Dedifferentiated amniotic fluid mesenchymal stem cell (primary cell): ENCODE results near the gene MALRD1.

Experiments
- DNase-seq: peaks from one replicate; pipeline ENCODE4 v3.0.0-alpha.2; 2016; ENCODE audit errors: extremely low spot score

Gene MALRD1

GRCh38 chr10:19373988-19374387, 325.4 kb downstream of the MALRD1 start:
- DNase-seq: no peak

DNA sequence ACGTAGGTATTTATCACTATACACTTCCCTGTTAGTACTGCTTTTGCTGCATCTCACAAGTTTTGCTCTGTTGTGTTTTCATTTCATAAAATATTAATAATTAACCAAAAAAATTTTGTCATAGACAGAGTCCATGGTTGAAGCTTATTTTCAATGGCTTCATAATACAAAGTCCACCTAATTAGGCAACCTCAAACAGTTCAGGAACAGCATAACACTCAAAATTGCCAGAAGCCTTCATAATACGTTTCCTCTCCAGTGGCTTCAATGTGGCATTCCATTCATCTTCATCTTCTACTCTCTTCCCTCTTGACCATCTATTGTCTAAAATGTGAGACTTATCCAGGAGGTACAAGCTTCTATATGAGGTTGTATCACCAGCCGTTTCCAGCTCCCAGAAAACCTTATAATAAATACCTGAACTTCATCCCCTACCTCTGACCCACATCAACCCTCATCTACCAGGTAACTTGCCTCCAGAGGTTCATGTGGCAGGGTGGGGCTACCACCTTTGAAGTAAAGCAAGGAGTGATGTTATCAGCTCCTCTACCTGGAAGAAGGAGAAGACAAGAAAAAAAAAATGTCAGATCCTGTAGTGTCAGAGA, 337.3 kb downstream of the MALRD1 start:
- DNase-seq: no peak

GRCh38 chr10:19408924-19409323, 360.3 kb downstream of the MALRD1 start:
- DNase-seq: no peak

- DNase-seq: no peak
Observed at GRCh38 chr10:19411119-19411518, 362.5 kb downstream of the MALRD1 start.

DNA sequence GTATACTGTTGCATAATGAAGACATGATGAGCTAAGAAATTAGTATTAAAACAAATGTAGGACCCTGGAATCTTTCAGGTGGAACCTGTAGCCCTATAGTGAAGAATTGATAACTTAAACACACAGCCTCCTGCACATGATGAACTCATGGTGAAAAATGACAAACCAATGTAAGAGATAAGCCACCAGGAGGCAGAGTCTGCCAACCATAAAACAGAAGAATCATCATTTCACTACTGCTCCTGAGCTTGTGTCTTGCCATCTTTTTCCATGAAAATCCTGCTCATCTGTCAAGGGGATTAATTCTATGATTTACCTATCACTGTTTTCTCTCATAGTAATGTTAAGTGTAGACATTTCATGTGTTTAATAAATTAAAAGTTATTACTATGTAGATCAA, 363.9 kb downstream of the MALRD1 start:
- no peak for DNase-seq

- DNase-seq: no peak
Observed at GRCh38 chr10:19416164-19416563, 367.6 kb downstream of the MALRD1 start.

DNA sequence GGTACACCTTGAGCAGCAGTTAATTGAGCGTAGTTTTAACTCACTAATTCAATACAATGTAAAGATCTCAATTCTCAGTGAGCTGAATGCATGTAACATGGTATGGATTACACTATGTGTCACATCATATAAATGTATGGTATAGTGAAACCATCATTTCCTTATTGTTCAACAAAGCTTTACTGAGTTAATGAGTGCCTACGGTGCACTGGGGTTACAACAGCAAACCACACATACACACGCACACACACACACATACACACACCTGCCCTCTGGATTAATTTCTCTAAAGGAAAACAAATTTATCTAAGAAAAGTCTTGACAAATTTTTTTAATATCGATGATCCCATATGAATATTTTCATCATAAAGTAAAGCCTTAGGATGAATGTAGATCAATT, 369.1 kb downstream of the MALRD1 start:
- DNase-seq: no peak

DNA sequence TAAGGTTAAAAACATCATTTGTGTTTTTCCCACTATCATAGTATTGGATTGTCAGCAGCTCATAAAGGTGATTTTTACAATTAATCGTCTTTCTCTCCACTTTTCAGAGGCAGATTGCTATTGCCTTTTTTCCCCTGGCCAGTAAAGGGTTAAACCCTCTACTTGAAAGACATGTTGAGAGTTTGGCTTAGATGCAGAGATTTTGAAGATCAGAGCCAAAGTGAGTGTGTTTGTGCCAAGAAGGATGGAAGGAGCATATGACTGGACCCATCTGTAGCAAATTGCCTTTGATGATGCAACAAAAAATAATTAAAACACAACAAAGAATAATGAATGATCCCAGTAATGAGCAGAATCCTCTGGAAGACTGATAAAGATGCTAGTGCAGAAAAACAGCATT, 373.1 kb downstream of the MALRD1 start:
- no peak for DNase-seq

- no peak for DNase-seq
Observed at GRCh38 chr10:19426034-19426433, 377.4 kb downstream of the MALRD1 start.

GRCh38 chr10:19431622-19432351, 383.2 kb downstream of the MALRD1 start:
- no peak for DNase-seq

GRCh38 chr10:19449860-19450259, 401.3 kb downstream of the MALRD1 start:
- DNase-seq: no peak

DNA sequence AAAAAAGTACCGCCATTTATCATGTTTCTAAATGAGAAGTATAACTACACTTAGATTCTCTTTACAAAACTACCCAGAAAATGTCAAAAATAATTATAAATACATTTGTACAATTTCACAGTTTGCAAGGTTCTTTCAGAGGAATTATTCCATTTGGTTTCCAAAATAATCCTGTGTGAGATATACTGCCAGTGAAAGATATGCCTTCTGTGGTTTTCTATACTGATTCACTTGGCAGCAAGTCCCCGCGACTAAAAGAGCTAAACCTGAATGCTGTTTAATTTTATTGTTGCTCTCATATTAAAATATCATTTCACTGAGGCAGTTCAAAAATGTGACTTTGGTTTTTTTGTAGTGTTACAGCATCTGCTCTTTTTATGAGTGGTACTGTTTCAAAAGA, 402.8 kb downstream of the MALRD1 start:
- no peak for DNase-seq

DNA sequence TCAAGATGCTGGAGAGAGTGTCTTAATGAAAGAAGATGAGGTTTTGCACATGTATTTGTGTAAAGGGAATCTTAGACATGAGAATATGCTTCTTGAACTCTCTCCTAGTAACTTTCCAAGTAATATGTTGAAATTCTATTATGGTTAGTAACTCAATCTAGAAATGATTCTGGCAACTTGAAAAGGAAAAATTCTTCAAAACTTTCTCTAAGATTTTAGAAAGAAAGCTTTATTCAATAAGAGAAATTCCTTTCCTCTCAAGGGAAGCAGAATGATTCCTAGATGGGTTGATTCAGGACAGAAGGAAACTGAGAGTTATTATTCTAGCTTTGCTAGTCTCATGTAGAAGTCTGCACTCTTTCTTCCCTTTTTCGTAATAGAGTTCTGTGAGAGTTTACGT, 403.3 kb downstream of the MALRD1 start:
- no peak for DNase-seq

DNA sequence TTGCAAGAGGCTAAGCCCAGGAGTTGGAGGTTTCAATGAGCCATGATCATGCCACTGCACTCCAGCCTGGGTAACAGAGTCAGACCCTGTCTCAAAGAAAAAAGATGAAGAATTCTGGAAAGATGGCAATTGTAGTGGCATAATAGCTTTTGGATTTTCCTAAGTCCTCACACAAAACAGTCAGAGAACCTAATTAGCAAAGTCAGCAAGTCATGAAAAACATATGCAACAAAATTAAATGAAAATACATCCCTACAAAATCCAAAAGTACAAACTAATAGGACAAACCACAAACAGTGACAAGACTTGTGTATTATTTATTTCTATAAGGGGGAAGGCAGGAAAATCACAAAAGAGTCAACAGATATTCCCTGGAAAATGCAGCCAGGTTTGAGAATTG, 405.4 kb downstream of the MALRD1 start:
- DNase-seq: no peak

DNA sequence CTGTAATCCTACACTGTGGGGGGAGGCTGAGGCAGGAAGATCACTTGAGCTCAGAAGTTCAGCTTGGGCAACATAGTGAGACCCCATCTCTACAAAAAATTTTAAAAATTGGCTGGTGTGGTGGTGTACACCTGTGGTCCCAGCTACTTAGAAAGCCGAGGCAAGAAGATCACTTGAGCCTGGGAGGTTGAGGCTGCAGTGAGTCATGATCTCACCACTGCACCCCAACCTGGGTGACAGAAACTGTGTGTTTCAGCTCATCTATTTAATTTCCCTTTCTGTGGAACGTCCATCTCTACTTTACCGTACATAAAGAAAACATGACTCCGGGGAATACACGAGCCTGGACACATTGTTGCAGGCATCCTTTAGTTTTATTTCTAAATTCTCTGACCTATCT, 413.0 kb downstream of the MALRD1 start:
- DNase-seq: no peak

DNA sequence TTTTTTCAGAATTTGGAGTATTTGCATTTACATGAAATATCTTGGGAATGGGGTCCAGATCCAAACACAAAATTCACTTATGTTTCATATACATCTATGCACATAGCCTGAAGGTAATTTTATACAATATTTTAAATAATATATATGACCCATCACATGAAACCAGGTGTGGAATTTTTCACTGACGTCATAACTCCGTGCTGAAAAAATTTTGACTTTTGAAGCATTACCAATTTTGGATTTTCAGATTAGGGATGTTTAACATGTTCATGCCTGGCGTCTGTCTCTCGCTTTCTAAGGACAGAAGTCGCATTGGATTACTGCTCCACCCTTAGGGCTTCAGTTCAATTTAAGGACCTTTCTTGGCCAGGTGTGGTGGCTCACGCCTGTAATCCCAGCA, 418.1 kb downstream of the MALRD1 start:
- DNase-seq: no peak

- DNase-seq: no peak
Observed at GRCh38 chr10:19468413-19468812, 419.8 kb downstream of the MALRD1 start.

DNA sequence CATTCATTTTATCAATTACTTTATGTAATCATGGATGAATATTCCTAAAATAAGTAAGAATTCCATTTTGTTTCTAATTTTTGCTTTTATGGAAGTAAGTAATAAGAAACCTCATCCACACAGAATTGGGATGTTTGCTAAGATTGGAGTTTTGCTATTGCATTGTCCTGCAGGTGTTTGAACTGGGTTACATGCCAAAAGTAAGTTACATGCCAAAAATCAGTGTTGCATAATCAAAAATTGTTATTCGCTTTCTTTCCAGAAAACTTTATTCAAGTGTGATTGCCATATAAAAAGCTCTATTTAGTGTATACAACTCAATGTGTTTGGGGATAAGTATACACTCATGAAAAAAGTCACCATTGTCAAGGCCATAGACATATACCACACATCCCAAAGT, 420.9 kb downstream of the MALRD1 start:
- DNase-seq: no peak

DNA sequence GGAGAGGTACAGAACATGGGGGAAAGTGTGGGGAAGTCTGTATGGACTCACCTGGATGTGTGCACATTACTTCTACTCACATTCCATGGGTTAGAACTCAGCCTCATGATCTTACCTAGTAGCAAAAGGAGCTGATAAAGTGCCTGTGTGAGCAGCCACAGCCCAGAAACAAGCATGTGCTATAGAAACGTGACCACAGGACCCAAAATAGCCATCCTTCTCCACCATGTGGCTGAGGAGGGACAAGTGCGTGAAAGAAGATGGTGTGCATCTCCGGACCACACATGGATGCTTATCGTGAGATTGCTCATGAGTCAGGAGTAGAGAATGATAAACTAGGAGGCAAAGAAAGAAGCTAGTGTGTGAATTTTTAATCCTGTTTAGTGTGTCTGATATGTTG, 431.3 kb downstream of the MALRD1 start:
- DNase-seq: no peak

DNA sequence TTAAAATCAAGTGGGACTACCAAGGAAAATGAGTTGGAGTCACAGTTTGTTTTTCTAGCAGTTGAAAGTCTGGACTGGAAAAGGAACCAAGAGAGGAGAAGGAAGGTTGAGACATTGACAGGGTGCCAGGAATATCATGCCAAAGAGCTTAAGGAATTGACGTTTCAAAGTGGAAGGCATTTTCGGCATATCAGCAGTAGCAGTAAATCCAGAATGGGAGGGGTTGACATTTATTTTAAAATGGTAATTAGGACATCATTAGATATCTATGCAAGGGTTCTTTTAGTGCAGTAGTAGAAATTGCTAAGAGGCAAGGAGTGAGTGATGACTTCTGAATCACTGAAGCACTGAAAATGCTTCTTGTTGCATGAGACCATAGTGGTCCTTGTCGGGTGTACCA, 431.8 kb downstream of the MALRD1 start:
- DNase-seq: no peak

- DNase-seq: no peak
Observed at GRCh38 chr10:19483421-19483820, 434.8 kb downstream of the MALRD1 start.

DNA sequence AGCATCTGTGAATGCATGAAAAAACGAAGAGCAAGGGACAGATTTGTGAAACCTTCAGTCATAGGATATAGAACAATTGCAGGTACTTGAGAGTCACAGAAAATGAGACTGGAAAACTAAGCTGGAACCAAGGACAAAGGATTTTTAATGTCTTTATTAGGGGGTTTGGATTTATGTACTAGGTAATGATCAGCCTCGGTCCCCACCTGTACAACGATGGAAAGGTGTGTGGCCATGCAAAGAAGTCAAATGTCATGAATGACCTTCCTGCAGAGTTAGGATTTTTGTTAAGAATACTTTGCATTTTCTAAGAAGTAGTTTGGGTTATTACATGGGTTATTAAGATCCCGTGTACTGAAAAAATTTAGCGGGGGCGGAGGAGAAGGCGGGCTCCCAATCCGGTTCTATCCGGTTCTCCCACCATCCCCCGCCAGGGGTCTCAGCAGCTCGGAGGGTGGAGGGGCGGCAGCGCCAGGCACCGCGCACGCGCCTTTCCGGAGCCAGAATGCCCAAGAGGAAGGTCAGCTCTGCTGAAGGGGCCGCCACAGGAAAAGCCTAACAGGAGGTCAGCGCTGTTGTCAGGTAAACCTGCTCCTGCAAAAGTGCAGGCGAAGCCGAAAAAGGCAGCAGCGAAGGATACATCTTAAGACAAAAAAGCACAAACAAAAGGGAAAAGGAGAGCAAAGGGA, 440.1 kb downstream of the MALRD1 start:
- DNase-seq: no peak

DNA sequence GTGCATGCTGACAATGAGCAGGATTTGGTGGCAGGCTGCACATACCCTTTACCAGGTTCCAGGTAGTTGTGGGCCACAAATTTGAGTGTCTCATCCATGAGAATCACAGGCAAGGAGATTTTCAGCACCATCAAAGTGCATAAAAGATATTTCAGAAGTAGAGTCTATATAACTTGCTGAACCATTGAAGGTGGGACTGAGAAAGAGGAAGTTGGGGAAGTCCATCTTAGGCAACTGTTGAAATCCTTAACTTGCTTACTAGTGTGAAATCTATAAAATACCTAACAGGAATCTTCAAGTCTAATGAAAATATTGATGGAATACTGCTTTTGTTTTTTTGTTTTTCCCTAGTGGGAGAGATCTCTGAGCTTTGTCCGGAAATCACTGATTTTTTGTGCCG, 442.6 kb downstream of the MALRD1 start:
- no peak for DNase-seq
